NK-92 (cell line): ENCODE measurements around the gene OGDHL.

Experiments used
- DNase-seq: peaks from one replicate; lab custom pipeline; 2025; ENCODE audit not compliant: unreplicated experiment; lab: John Stamatoyannopoulos, UW

Gene OGDHL

GRCh38 chr10:49691588-49691987 lies 70.5 kb downstream of the OGDHL start:
- DNase-seq: no peak

DNA sequence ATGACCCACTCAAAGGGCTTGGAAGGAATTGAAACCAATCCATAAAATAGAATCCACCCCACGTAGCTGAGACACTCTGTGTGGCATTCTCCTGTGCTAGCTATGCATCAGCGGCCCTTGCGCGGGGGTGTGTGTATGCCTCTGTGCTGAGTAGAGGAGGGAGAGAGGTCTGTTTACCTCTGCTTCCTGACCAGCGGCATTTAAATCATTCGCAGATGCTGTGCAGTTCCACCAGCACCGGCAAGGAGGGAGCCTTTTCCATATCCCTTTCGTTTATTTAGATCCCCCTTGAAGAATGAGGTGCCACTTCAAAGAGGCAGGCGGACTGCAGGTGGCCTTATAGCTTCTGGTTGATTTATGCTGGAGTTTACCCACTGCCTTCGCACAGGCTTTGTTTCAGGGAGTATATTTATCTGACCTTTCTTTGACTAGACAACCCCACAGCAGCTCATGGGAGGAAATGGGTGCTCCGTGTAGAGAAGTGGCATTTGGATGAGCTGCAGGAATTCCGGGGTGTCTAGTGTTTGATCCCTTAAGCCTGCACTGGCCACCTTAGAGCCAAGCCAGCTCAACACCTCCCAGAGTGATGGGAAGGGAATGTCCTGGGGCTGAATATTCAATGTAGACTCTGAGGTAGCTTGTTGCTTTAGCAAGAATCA lies 71.3 kb downstream of the OGDHL start:
- no peak for DNase-seq

DNA sequence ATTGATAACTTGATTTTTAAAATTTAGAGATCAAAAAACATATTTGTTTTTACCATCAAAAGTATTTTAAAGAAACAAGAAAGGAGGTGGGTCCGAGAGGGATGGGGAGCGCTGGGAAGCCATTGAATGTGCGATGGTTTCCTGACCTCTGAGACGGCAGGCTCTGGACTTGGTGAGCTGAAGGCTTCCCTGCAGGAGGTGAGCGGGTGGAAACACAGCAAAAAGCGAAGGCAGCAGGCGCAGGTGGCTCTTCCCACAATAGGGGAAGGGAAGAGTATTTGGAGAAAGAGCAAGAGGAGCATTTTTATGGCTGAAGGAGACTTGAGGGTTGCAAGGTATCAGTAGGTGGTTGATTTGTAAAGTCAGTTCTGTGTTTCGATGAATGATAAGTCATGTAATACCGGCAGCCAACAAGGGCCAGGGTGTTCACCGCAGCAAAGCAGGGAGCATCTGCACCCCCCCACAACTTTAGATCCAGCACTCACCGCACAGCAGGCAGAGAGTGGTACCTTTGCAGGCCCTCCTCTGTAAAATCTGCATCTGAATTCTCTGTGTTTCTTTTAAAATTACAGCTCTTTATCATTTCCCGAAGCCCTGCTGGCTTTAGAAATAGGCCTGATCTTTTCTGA lies 72.1 kb downstream of the OGDHL start:
- DNase-seq: no peak

GRCh38 chr10:49688920-49689319 lies 73.2 kb downstream of the OGDHL start:
- DNase-seq: no peak

DNA sequence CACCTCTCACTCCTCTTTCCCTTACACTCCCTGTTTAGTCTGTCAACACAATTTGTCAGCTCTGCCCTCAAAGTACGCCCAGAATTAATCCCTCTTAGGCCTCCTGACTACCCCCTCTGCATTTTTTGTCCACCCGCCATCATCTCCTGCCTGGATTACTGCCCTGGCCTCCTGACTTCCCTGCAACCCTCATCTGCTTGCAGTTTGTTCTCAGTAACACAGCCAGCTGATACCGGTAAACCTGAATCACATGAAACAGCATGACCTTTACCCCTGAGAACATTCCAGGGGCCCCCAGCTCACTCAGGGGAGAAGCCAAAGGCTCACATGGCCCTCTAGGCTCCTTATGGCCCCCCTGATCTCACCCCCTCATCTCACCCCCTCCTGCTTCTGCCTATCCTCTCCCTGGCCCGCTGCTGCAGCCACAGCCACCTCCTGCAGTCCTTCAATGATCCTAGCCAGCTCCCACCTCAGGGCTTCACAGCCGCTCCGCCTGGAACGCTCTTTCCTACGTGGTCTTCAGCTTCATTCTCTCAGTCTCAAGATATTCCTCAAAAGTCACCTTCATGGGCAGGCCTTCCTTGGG lies 73.8 kb downstream of the OGDHL start:
- no peak for DNase-seq

GRCh38 chr10:49686651-49687050 lies 75.5 kb downstream of the OGDHL start:
- DNase-seq: no peak
